ENCODE measurements around the gene GALNTL6. TPM values are rescaled to one million over a fixed set of nuclear protein-coding genes. Genes with fewer than 3 reads are reported as not detected.

The GALNTL6 gene
- total RNA-seq, 1 donor = not detected

DNA sequence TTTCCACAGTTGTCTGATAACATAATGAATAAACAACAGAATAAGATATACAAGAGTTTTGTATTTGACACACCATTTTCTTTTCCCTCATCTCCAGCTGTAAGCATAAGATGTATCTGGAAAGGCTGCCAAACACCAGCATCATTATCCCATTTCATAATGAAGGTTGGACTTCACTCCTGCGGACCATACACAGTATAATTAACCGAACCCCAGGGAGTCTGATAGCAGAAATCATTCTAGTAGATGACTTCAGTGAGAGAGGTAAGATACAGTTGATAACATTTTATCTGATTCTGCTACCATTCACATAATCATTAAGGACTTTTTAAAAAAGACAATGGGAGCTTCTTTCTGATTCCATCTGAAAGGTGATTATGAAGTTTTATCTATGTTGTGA is 535.2 kb downstream of the GALNTL6 start:
- H3K4me3 ChIP-seq (ENCODE audit: low read depth, low read length) = no peak overlapping the region
- TF ChIP-seq, protein P1, sequence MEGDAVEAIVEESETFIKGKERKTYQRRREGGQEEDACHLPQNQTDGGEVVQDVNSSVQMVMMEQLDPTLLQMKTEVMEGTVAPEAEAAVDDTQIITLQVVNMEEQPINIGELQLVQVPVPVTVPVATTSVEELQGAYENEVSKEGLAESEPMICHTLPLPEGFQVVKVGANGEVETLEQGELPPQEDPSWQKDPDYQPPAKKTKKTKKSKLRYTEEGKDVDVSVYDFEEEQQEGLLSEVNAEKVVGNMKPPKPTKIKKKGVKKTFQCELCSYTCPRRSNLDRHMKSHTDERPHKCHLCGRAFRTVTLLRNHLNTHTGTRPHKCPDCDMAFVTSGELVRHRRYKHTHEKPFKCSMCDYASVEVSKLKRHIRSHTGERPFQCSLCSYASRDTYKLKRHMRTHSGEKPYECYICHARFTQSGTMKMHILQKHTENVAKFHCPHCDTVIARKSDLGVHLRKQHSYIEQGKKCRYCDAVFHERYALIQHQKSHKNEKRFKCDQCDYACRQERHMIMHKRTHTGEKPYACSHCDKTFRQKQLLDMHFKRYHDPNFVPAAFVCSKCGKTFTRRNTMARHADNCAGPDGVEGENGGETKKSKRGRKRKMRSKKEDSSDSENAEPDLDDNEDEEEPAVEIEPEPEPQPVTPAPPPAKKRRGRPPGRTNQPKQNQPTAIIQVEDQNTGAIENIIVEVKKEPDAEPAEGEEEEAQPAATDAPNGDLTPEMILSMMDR (IDR thresholded peaks at IDR 0.05; ENCODE audit: insufficient read depth, low read length) = no peak
- DNase-seq (ENCODE audit: low read depth) = no peak

DNA sequence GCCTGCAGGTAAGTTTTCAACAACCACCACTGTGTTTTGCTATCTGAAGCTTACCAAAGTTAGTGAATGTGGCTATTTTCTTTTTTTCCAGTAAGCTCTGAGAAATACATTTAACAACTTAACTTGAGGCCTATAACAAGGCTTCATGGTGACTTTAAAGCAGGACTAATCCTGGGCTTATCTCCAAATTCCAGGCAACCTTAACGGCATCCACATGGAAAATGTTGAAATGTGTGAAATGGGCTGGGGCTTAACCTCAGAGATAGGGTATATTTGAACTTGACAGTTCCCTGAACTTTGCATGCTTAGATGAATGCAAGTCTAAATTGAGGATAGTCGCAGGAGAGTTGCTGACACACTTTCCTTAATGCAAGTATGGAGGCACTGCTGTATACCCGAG is 539.2 kb downstream of the GALNTL6 start:
- no peak overlapping the region for H3K4me3 ChIP-seq (ENCODE audit: low read depth, low read length)
- no peak for DNase-seq (ENCODE audit: low read depth)
- TF ChIP-seq, protein P1 (IDR thresholded peaks at IDR 0.05; ENCODE audit: insufficient read depth, low read length) = no peak

DNA sequence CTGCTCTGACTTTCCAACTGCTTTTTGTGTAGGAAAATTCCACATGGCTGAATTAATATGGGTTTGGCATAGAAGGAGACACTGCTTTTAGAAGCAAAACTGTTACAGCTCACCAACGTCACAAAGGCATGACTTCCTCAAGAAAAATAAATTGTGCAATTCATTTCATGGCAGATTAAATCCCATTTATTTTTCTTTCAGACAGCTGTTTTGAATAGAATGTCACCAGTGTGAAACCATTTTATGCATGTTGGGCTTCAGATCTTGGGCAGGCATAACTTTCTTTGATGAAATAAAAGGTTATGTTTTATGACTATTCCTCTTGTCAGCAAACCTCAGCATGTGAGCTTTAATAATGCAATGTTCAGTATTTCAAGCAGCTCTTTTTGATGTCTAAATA is 542.8 kb downstream of the GALNTL6 start:
- H3K4me3 ChIP-seq (ENCODE audit: low read depth, low read length) = no peak overlapping the region
- TF ChIP-seq, protein P1 (IDR thresholded peaks at IDR 0.05; ENCODE audit: insufficient read depth, low read length) = no peak
- no peak for DNase-seq (ENCODE audit: low read depth)

DNA sequence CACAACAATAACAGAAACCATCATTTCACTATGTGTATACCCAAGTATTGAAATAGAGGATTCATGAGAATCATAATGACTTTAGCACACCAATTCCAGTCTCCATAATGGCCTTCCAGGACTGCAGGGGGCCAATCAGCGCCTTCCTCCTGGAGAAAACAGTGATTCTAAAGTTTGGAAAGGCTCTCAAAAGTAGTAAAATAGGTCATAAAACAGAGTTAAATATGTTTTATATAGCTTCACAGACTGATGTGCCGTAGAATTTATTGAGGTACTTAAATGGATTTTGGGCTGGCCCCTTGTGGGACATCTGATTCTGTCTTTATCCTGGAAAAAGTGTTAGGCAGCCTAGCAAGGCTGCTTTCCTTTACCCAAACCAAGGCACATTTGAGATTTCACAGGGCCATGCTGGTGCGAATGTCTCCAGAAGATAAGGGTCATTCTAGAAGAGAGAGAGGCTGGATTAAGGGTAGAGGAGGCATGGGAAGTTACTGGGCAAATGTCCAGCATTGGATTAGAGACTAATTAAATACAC is 543.9 kb downstream of the GALNTL6 start:
- TF ChIP-seq, protein P1 (IDR thresholded peaks at IDR 0.05; ENCODE audit: insufficient read depth, low read length) = no peak
- no peak for DNase-seq (ENCODE audit: low read depth)

DNA sequence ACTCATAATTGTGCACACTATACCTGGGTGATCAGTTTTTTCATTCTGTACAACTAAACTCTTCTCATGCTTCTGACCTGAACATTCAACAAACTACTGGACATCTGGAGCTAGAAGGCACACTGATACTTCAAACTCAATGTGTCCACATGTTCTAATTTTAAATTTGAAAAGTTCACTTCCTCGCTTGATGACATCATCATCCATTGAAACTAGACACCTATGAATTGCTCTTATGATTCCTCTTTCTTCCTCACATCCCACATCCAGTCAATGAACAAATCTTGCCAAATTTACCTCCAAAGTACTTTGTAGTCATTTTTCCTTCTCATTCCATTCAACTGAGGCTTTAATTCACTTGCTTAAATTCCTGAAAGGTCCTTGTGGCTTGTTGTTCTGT is 549.4 kb downstream of the GALNTL6 start:
- TF ChIP-seq, protein P1 (IDR thresholded peaks at IDR 0.05; ENCODE audit: insufficient read depth, low read length) = no peak
- no peak overlapping the region for H3K4me3 ChIP-seq (ENCODE audit: low read depth, low read length)
- DNase-seq (ENCODE audit: low read depth) = no peak

More for the DNA sequence above, 543.9 kb downstream of the GALNTL6 start:
- H3K4me3 ChIP-seq (ENCODE audit: low read depth, low read length) = no peak overlapping the region

DNA sequence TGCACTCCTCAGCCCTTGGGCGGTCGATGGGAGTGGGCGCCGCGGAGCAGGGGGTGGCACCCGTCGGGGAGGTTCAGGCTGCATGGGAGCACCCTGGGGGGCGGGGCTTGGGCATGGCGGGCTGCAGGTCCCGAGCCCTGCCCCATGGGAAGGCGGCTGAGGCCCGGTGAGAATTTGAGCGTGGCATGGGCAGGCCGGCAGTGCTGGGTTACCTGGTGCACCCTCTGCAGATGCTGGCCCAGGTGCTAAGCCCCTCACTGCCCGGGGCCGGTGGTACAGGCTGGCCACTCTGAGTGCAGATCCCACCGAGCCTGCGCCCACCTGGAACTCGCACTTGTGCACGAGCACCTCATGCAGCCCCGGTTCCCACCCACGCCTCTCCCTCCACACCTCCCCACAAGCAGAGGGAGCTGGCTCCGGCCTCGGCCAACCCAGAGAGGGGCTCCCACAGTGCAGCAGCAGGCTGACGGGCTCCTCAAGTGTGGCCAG is 556.3 kb downstream of the GALNTL6 start:
- TF ChIP-seq, protein P1 (IDR thresholded peaks at IDR 0.05; ENCODE audit: insufficient read depth, low read length) = no peak
- H3K4me3 ChIP-seq (ENCODE audit: low read depth, low read length) = no peak overlapping the region
- no peak for DNase-seq (ENCODE audit: low read depth)
